HepG2 (cell line): ENCODE data around the gene LRRC3C. TPM values are rescaled to one million over a fixed set of nuclear protein-coding genes. Genes with fewer than 3 reads are reported as not detected.
A peak's percentile ranks its signal among the peaks of the same experiment; 100 is the strongest.

Source experiments
- ATAC-seq: fragments of 200-7000 bp; cut with Tn5 transposase; 3 replicates; pipeline ENCODE4 v1.9.1; 2020; ENCODE audit warnings: mild to moderate bottlenecking, moderate library complexity
- BruUV-seq: library from RNA; stranded (reverse); fragments of 400-500 nt; replicated peaks from 2 replicates; lab custom pipeline; 2021; lab: Mats Ljungman, UMichigan
- CTCF ChIA-PET: fragments of 300-600 bp; formaldehyde crosslinking; extraction: SDS; loops from one replicate; lab custom pipeline; 2021; ENCODE audit warnings: low total read pairs, inconsistent platforms, low intra/inter-chr PET ratio; lab: Yijun Ruan, JAX
- POLR2A ChIA-PET: fragments of 350-600 bp; sonication (Branson Sonifier 250); formaldehyde crosslinking; loops from one replicate; lab custom pipeline; 2020; ENCODE audit warnings: antibody characterized with exemption, inconsistent platforms; lab: Yijun Ruan, JAX
- DNase-seq: peaks from one replicate; pipeline ENCODE4 v3.0.0-alpha.2; 2015; ENCODE audit warnings: low spot score
- FAIRE-seq: peaks from 3 replicates; lab custom pipeline; 2011; peaks lifted over from hg19 to GRCh38; lab: Jason Lieb, UNC
- H2AFZ ChIP-seq: one replicate; pipeline ENCODE4 v1.6.1; 2011; ENCODE audit warnings: low read length, inconsistent platforms
- H3K27ac ChIP-seq: fragments of 300-600 bp; 3 replicates; pipeline ENCODE4 v1.8.0; 2011; ENCODE audit warnings: mixed run types, mild to moderate bottlenecking, mixed read lengths, low read length, inconsistent platforms; ENCODE audit not compliant: insufficient read depth; ENCODE audit errors: extremely low read length
- H3K27me3 ChIP-seq, 2 experiments: fragments of 200-600 bp in 1 of 2; 2 replicates in 1 of 2; 3 replicates in 1 of 2; pipeline versions ENCODE4 v1.6.0 to v1.8.0; 2011; ENCODE audit warnings: low read length in 2 of 2, mild to moderate bottlenecking in 2 of 2, moderate library complexity in 2 of 2, inconsistent platforms in 1 of 2; ENCODE audit not compliant: insufficient read depth in 2 of 2, control insufficient read depth in 1 of 2
- H3K36me3 ChIP-seq, 2 experiments: fragments of 200-600 bp in 1 of 2; replicated peaks in 1 of 2; 2 replicates in 1 of 2; 3 replicates in 1 of 2; pipeline versions ENCODE4 v1.5.1 to v1.8.0; 2011; ENCODE audit warnings: low read length in 2 of 2, inconsistent platforms in 1 of 2; ENCODE audit not compliant: insufficient read depth in 2 of 2, control insufficient read depth in 1 of 2
- H3K4me1 ChIP-seq: 2 replicates; pipeline ENCODE4 v1.5.1; 2012; ENCODE audit warnings: low read length, inconsistent platforms; ENCODE audit not compliant: insufficient read depth
- H3K4me2 ChIP-seq: 2 replicates; pipeline ENCODE4 v1.6.0; 2011; ENCODE audit warnings: low read depth, low read length, inconsistent platforms
- H3K4me3 ChIP-seq, 3 experiments: fragments of 200-600 bp in 1 of 3; sonication (generic), shearing (Covaris generic) in 1 of 3; replicated peaks in 1 of 3; 2 replicates each; pipeline ENCODE4 v1.5.1; 2011 to 2016; ENCODE audit warnings: low read length in 3 of 3, inconsistent platforms in 2 of 3, low read depth in 2 of 3, mild to moderate bottlenecking in 2 of 3, control low read depth in 1 of 3, mixed read lengths in 1 of 3; ENCODE audit not compliant: insufficient read depth in 1 of 3
- H3K79me2 ChIP-seq: one replicate; pipeline ENCODE4 v1.6.1; 2011; ENCODE audit warnings: low read length, inconsistent platforms; ENCODE audit not compliant: insufficient read depth
- H3K9ac ChIP-seq: 2 replicates; pipeline ENCODE4 v1.6.0; 2011; ENCODE audit warnings: mild to moderate bottlenecking, low read depth, low read length, inconsistent platforms; ENCODE audit not compliant: insufficient read depth
- H3K9me3 ChIP-seq: 2 replicates; pipeline ENCODE4 v1.5.1; 2012; ENCODE audit warnings: mild to moderate bottlenecking, low read length
- H4K20me1 ChIP-seq: 2 replicates; pipeline ENCODE4 v1.6.0; 2011; ENCODE audit warnings: inconsistent platforms, mild to moderate bottlenecking, low read length, moderate library complexity; ENCODE audit not compliant: insufficient read depth
- CSRNP2 ChIP-seq: sonication (generic); formaldehyde crosslinking; conservative IDR thresholded peaks from 2 replicates; pipeline ENCODE4 v1.8.0; 2022; ENCODE audit warnings: low read depth, missing genetic modification reagents
- FOXK2 ChIP-seq: fragments of 450-650 bp; IDR thresholded peaks from 2 replicates; pipeline ENCODE4 v1.6.1; 2016
- MXD4 ChIP-seq: IDR thresholded peaks from 2 replicates; pipeline ENCODE4 v1.6.1; 2016; ENCODE audit warnings: mild to moderate bottlenecking, missing biosample characterization, missing genetic modification reagents
- RARA ChIP-seq: IDR thresholded peaks from 2 replicates; pipeline ENCODE4 v1.6.1; 2016; ENCODE audit warnings: missing genetic modification reagents, missing compliant biosample characterization
- ZNF121 ChIP-seq: sonication (generic); formaldehyde crosslinking; IDR thresholded peaks from 2 replicates; pipeline ENCODE4 v1.5.0; 2020; ENCODE audit warnings: mild to moderate bottlenecking, missing genetic modification reagents
- ZNF253 ChIP-seq: sonication (generic); formaldehyde crosslinking; IDR thresholded peaks from 2 replicates; pipeline ENCODE4 v1.8.0; 2022; ENCODE audit warnings: mild to moderate bottlenecking, missing genetic modification reagents, borderline replicate concordance
- ZUFSP ChIP-seq: sonication (generic); formaldehyde crosslinking; IDR thresholded peaks from 2 replicates; pipeline ENCODE4 v1.9.0; 2021; ENCODE audit warnings: missing genetic modification reagents, mild to moderate bottlenecking, borderline replicate concordance
- in situ Hi-C: cut with HindIII; loops from 2 replicates; pipeline ENCODE4 v1.10.0; 2017; ENCODE audit warnings: low pct_unique_long_range_greater_than_20kb; ENCODE audit not compliant: extremely low pct_ligation_motif_present
- intact Hi-C: fragments of 100-400 bp; cut with micrococcal nuclease; formaldehyde crosslinking; loops from one replicate; pipeline ENCODE4 v1.10.0; 2022; ENCODE audit not compliant: unreplicated experiment
- polyA plus RNA-seq, 8 experiments: library from polyadenylated mRNA; depleted of rRNA in 3 of 8; stranded (reverse) in 7 of 8; unstranded in 1 of 8; fragments of >200 nt; fragmentation: Illumina TruSeq in 4 of 8; extraction: Trizol in 4 of 8; gene quantifications; 2 replicates each; pipeline versions ENCODE4 v1.2.1 to v1.2.3, GENCODE V29; 2011 to 2016; ENCODE audit warnings: low read depth in 4 of 8, missing spikeins in 1 of 8, mixed read lengths in 1 of 8; ENCODE audit not compliant: insufficient read depth in 1 of 8
- total RNA-seq, 5 experiments: library from RNA; depleted of rRNA; stranded (reverse); fragments of >200 nt; fragmentation: Illumina TruSeq; extraction: Trizol; gene quantifications; 2 replicates each; pipeline ENCODE4 v1.2.3, GENCODE V29; 2016; ENCODE audit warnings: low read depth in 1 of 5

Gene LRRC3C
- total and polyA plus RNA-seq, 2 of the 13 experiments (the other 11 are each of a cell fraction or from before 2014, with no cell fraction given) = 0.17 TPM; not detected in 1

GRCh38 chr17:39887078-39887477 is 40.5 kb upstream of the LRRC3C start:
- ATAC-seq = no peak

More at GRCh38 chr17:39887078-39887477, 40.5 kb upstream of the LRRC3C start:
- no peak overlapping the region for H3K27ac ChIP-seq
- FAIRE-seq (no peak), DNase-seq (no peak)
- H3K4me3 ChIP-seq = no peak overlapping the region
- H4K20me1 ChIP-seq = no peaks in the 10 kb centered on the region
- no peak overlapping the region for H3K4me2 ChIP-seq
- intact Hi-C loops (no loop called here), in situ Hi-C loops (no loop called here)
- peaks cover 0 to 9% of the 10 kb centered on the region in 2 experiments; a peak in 1 of 5 replicates for H3K27me3 ChIP-seq
- CTCF ChIA-PET = no interaction called here
- BruUV-seq = no TSS peak
- no peaks in the 10 kb centered on the region for H3K79me2 ChIP-seq
- POLR2A ChIA-PET = no interaction called here
- no peaks in the 10 kb centered on the region for H3K4me1 ChIP-seq
- no peaks in the 10 kb centered on the region for H3K9me3 ChIP-seq
- no peaks in the 10 kb centered on the region for H3K36me3 ChIP-seq
- H3K9ac ChIP-seq = no peak overlapping the region
- TF ChIP-seq FOXK2 (0 out of 2 replicates have a peak, but pooled peaks have one; percentile 13), CSRNP2 (no peak), ZUFSP (CRISPR knock-in tag) (no peak), ZNF121 (CRISPR knock-in tag) (peak; percentile 37; the same call in 1 of the 2 replicates), RARA (CRISPR knock-in tag) (no peak), ZNF253 (CRISPR knock-in tag) (no peak), MXD4 (CRISPR knock-in tag) (no peak)
- TF ChIP-seq, all 625 proteins: peak for 2
- no peak overlapping the region for H2AFZ ChIP-seq
